GM06990 (cell line): ENCODE data around the gene MAGI2.

Experiments used
- DNase-seq: peaks from one replicate; pipeline ENCODE4 v3.0.0-alpha.2; 2011; ENCODE audit not compliant: insufficient read length; ENCODE audit errors: extremely low read depth
- H3K27me3 ChIP-seq: replicated peaks from 2 replicates; pipeline ENCODE4 v1.6.0; 2011; ENCODE audit warnings: low read length; ENCODE audit not compliant: control insufficient read depth, insufficient read depth
- H3K36me3 ChIP-seq: 2 replicates; pipeline ENCODE4 v1.5.1; 2011; ENCODE audit warnings: low read length; ENCODE audit not compliant: control insufficient read depth, insufficient read depth
- H3K4me3 ChIP-seq: replicated peaks from 2 replicates; pipeline ENCODE4 v1.5.1; 2011; ENCODE audit warnings: low read depth, mild to moderate bottlenecking, control low read depth, low read length
- TF ChIP-seq, protein P1 (sequence below): IDR thresholded peaks from 2 replicates; pipeline ENCODE4 v1.5.1; 2011; ENCODE audit warnings: low read length, control low read depth, mild to moderate bottlenecking, inconsistent platforms; ENCODE audit not compliant: insufficient read depth, poor library complexity, severe bottlenecking

MAGI2 gene

DNA sequence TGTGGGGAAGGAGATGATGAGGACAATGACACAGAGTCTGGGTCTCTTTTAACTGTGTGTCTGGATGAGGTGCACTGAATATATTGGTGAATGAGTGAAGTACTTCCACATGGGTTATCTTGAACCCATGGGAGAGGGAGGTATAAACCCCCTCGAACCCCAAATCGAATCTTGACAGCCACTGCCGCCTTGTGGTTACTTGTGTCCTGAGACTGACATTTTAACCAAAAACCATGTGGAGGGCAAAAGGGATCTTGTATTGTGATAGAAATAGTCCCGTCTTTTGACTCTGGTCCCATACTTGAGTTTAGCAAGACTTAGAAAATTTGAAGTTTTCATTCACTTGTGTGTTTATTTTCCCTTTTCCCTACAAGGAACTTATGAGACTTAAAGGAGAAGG, 1371.6 kb downstream of the MAGI2 start:
- Histone ChIP-seq H3K27me3 (no peaks in the 10 kb centered on the region), H3K36me3 (no peaks in the 10 kb centered on the region), H3K4me3 (no peak overlapping the region)
- DNase-seq, result no peak
- TF ChIP-seq, protein P1, sequence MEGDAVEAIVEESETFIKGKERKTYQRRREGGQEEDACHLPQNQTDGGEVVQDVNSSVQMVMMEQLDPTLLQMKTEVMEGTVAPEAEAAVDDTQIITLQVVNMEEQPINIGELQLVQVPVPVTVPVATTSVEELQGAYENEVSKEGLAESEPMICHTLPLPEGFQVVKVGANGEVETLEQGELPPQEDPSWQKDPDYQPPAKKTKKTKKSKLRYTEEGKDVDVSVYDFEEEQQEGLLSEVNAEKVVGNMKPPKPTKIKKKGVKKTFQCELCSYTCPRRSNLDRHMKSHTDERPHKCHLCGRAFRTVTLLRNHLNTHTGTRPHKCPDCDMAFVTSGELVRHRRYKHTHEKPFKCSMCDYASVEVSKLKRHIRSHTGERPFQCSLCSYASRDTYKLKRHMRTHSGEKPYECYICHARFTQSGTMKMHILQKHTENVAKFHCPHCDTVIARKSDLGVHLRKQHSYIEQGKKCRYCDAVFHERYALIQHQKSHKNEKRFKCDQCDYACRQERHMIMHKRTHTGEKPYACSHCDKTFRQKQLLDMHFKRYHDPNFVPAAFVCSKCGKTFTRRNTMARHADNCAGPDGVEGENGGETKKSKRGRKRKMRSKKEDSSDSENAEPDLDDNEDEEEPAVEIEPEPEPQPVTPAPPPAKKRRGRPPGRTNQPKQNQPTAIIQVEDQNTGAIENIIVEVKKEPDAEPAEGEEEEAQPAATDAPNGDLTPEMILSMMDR, result no peak

DNA sequence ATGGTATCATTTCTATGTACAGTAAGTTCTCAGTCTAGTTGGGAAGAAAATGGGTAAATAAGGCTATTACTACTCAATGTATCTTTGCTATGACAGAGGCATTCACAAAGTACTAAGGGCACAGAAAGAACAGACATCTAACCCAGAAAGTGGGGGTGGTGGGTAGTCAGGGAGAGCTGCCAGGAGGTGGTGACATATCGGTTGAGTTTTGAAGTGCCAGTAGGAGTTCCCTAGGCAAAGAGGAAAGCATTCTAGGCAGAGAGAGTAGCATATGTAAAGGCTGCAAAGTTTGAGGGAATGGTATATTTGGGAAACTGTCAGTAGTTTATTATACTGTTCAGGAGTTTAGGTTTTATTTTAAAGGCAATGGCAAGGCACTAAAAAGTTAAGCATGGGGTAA, 1372.1 kb downstream of the MAGI2 start:
- no peak for DNase-seq

DNA sequence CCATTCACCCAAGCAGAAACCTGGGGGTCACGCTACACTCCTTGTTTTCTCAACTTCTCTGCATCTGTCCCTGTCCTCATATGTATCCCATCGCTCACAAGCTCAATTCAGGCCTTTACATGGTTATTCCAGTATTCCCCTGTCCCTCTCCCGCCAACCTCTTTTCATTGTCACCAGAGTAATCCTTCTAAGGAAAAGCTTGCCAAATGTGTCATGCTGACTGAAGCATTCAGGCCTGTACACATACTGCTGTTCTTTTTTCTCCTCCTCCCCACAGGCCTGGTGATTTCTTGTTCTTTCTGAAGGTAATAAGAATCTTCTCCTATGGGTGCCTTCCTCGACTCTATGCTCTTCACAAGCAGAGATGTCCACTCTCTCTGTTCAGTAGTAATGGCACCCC, 1372.7 kb downstream of the MAGI2 start:
- TF ChIP-seq, protein P1, result no peak
- no peak overlapping the region for H3K4me3 ChIP-seq
- no peaks in the 10 kb centered on the region for H3K36me3 ChIP-seq
- H3K27me3 ChIP-seq, result no peaks in the 10 kb centered on the region
- DNase-seq, result no peak

More for the DNA sequence above, 1372.1 kb downstream of the MAGI2 start:
- H3K36me3 ChIP-seq, result no peaks in the 10 kb centered on the region
- H3K4me3 ChIP-seq, result no peak overlapping the region
- no peaks in the 10 kb centered on the region for H3K27me3 ChIP-seq
- TF ChIP-seq, protein P1, result no peak

DNA sequence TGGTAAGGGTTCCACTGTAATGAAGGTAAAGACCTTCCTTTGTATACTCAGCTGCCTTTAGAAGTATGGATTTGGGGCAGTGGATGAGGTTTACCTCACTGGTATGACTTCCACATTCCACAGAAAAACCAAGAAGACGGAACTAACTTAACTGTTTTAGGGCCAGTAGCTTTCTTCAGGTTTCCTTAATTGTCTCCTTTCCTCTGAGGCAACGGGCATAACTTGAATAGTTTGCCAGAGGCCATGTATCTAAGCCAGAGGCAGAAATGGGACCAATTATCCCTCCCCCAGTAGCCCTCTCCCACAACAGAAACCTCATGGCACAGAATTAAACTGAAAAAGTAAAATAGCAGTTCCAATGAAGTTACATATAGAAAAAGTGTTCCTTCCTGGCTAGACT, 1373.2 kb downstream of the MAGI2 start:
- TF ChIP-seq, protein P1, result no peak
- H3K27me3 ChIP-seq, result no peaks in the 10 kb centered on the region
- no peaks in the 10 kb centered on the region for H3K36me3 ChIP-seq
- DNase-seq, result no peak
- H3K4me3 ChIP-seq, result no peak overlapping the region

DNA sequence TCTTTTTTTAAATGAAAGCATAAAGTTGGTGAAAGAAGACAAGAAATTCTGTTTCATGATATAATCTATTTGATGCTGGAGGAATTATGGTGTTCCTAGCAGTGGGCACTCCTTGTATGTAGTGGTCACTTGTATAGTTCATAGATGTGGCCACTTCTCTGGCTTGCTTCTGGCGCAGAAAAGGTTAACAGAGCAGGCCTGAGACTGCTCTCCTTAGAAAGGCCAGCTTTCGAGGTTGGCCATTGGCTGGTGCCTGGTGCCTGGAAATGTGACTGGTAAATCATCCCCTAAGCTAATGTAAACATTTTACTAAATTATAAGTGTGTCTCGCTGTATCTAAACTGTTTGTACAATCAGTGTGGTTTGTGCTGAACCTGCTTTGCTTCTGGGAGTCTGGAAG, 1378.8 kb downstream of the MAGI2 start:
- H3K36me3 ChIP-seq, result no peaks in the 10 kb centered on the region
- TF ChIP-seq, protein P1, result no peak
- H3K4me3 ChIP-seq, result no peak overlapping the region
- no peaks in the 10 kb centered on the region; the same call in none of the 2 replicates for H3K27me3 ChIP-seq
- no peak for DNase-seq
